ENCODE data around the gene HUNK.

DNA sequence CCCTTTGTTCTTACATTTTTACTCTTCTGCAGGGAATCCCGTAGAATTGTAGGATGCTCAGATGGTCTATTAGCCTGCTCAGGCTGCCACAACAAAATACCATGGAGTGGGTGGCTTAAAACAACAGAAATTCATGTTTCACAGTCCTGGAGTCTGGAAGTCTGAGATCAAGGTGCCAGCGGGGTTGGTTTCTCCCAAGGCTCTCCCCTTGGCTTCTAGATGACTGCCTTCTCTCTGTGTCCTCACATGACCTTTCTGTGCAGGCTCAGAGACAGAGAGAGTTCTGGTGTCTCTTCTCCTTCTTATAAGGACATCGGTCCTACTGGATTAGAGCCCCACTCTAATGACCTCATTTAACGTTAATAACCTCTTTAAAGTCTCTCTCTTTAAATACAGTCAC lies 41.7 kb downstream of the HUNK start:
- TF ChIP-seq, protein P1, sequence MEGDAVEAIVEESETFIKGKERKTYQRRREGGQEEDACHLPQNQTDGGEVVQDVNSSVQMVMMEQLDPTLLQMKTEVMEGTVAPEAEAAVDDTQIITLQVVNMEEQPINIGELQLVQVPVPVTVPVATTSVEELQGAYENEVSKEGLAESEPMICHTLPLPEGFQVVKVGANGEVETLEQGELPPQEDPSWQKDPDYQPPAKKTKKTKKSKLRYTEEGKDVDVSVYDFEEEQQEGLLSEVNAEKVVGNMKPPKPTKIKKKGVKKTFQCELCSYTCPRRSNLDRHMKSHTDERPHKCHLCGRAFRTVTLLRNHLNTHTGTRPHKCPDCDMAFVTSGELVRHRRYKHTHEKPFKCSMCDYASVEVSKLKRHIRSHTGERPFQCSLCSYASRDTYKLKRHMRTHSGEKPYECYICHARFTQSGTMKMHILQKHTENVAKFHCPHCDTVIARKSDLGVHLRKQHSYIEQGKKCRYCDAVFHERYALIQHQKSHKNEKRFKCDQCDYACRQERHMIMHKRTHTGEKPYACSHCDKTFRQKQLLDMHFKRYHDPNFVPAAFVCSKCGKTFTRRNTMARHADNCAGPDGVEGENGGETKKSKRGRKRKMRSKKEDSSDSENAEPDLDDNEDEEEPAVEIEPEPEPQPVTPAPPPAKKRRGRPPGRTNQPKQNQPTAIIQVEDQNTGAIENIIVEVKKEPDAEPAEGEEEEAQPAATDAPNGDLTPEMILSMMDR (conservative IDR thresholded peaks at IDR 0.05; ENCODE audit: low read depth, low read length), result no peak
- TF ChIP-seq EZH2 (IDR thresholded peaks at IDR 0.05; ENCODE audit: borderline replicate concordance, low read depth, low read length, poor library complexity, severe bottlenecking), result no peak
